Activated naive CD4-positive, alpha-beta T cell treated with anti-CD3 and anti-CD28 coated beads, Interleukin-2, amount 50 U/mL, for 16 hours (primary cell): ENCODE measurements around the gene ADAMTSL5.

Experiments
- DNase-seq: peaks from one replicate; pipeline ENCODE4 v3.0.0-alpha.2; 2020

ADAMTSL5 gene

DNA sequence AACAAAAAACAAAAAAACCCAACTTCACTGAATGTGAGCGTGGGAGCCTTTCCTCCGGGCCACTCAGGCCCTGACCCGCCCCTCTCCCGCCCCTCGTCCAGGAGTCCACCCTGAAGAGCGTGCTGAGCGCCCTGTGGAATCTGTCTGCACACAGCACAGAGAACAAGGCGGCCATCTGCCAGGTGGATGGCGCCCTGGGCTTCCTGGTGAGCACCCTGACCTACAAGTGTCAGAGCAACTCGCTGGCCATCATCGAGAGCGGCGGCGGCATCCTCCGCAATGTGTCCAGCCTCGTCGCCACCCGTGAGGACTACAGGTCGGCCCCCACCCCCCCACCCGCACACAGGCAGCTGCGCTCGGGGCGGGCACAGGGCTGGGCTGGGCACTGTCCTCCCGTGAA lies 51.0 kb downstream of the ADAMTSL5 start:
- DNase-seq = no peak

DNA sequence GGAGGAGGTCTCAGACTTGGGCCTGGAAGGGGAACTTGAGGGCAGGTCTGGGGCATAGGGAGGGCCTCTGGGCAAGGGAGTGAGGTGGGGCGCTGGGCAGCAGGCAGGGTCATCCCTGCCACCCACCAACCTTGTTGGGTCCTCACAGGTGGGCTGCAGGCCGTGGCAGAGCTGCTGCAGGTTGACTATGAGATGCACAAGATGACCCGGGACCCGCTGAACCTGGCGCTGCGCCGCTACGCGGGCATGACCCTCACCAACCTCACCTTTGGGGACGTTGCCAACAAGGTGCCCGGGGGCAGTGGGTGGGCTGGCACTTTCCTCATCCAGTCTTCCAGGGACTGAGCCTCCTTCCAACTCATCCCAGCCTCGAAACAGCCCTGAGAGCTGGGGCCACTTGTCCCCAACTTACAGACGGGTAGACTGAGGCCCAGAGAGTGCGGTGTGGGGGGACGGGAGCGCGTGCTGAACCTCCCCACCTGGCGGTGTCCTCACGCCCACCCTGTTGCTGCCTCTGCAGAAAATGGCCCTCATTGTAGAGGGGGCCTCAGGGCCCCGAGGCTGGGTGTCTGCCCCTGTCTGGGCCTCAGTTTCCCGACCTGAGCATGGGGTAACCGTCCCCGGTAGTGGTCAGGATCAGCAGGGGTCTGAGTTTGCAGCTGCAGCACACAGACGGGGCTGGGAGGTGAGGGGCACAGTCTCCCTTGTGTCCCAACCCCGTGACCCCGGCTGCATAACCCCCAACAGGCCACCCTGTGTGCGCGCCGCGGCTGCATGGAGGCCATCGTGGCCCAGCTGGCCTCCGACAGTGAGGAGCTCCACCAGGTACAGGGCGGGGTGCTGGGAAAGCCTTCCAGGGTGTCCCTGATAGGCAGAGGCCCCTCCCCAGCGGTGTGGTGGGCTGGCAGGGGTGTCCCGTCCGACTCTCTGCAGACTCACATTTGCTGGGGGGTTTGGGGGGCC lies 52.5 kb downstream of the ADAMTSL5 start:
- DNase-seq = no peak

DNA sequence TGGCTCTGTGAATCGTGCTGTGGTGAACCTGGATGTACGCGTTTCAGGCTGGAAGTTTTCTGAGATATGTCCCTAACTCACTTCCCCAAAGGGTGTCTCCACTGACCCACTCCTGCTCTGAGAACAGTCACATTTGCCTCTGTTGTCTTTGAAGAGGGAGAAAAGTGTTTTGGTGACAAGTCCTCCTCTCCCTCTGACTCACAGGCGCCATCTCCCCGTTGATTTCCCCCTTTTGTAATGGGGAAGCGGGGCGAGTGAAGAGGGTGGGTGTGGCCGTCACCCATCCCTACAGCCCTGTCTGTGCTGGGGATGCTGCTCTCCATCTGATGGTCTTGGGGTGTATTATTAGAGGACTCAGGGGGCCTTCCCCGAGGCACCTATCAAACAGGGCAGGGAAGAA lies 53.3 kb downstream of the ADAMTSL5 start:
- no peak for DNase-seq

DNA sequence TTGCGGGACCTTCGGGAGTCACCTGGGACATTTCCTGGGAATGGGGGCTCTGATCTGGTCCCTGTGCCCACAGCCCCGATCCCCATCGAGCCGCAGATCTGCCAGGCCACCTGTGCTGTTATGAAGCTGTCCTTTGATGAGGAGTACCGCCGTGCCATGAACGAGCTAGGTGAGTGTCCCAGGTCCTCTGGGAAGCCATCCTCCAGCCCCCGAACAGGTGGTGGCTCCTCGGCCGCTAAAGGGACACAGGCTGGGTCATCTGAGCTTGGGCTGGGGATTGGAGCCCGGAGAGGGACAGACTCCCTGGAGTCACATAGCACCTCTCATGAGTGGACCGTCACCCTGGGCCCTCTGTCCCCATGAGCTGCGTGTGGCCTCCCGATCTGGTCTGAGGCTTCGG lies 54.9 kb downstream of the ADAMTSL5 start:
- no peak for DNase-seq

DNA sequence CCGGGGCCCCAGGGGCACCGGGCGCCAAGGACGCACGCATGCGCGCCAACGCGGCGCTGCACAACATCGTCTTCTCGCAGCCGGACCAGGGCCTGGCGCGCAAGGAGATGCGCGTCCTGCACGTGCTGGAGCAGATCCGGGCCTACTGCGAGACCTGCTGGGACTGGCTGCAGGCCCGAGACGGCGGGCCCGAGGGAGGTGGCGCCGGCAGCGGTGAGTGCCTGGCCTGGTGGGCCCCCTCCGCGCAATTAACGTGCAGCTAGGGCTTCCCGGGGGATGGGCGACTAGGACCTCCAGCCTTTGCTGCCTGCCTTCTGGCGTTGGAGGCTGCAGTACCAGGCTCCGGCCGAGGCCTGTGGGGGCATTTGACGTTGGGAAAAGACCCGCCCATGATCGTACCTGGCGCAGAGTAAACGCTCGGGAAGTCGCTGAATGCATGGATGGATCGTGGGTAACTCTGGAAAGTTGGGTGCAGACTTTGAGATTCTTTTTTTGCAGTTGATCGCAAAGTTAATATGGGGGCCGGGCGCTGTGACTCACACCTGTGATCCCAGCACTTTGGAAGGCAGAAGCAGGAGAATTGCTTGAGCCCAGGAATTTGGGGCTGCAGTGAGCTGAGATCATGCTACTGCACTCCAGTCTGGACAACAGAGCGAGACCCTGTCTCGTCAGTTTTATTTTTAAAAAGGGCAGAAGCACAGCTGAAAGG lies 55.6 kb downstream of the ADAMTSL5 start:
- no peak for DNase-seq

DNA sequence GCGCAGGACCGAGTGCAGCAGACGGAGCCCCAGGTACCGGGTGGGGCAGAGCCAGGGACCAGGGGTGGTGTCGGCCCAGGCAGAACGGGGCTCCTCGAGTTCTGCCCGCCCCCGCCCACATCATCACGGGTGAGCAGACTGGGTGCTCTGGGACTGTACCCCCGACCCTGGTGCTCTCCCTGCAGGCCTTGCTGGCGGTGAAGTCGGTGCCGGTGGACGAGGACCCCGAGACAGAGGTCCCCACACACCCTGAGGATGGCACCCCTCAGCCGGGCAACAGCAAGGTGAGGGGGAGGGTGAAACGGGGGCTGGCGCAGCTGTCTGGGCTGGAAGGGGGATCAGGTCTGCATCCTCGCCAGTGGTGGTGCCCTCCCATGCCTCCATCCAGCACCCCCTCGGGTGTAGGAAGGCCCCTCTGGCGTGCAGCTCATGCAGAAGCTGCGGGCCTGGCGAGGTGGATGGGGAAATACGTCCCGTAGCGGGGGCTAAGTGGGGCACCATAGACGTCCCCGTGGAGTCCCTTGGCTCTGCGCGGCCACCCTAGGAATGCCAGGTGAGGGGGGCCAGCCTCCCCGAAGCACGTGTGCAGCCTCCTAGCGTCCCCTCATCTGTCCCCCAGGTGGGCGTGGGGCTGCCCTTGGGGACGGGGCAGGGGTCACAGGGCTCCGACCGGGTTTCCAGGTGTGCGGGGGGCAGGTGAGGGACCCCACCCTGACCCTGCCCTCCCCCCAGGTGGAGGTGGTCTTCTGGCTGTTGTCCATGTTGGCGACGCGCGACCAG lies 56.5 kb downstream of the ADAMTSL5 start:
- no peak for DNase-seq

DNA sequence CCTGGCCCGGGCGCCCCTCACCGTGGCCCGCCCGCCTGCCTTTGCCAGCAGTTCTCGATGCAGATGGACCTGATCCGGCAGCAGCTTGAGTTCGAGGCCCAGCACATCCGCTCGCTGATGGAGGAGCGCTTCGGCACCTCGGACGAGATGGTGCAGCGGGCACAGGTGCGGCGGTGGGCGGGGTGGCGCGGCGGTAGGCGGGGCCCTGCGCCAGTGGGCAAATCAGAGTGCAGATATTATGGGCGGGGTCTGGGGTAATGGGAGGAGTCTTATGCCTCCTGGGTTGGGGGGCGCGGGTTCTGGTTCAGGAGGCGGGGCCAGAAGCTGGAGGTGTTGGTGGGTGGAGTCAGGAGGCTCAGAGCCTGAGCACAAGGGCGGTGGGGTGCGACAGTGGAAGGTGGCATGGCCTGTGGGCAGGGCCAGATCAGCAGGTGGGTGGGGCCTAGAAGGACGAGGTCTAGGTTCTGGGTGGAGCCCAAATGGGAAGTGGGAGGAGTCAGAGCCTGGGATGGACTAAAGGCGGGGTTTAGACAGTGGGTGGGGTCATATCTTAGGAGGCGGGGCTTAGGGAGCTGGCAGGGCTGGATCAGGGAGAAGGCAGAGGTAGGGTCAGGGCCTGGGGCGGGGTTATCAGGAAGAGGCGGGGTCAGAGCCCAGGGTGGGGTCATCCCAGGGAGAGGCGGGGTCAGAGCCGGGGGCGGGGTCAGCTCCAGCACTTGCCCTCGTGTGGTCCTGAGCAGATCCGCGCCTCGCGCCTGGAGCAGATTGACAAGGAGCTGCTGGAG lies 57.3 kb downstream of the ADAMTSL5 start:
- DNase-seq = peak; percentile 60
